ENCODE measurements around the gene CTNNBL1. TPM values are rescaled to one million over a fixed set of nuclear protein-coding genes. Genes with fewer than 3 reads are reported as not detected.

The CTNNBL1 gene
- total RNA-seq, 1 donor from 2014 or later = 67.0 TPM

- H3K4me2 ChIP-seq (ENCODE audit: low read length) = no peak overlapping the region
- DNase-seq (ENCODE audit: low read depth) (no peak), FAIRE-seq (no peak)
- Mint-ChIP-seq H3K4me3 (ENCODE audit: unreplicated experiment) (no peak overlapping the region), H3K36me3 (ENCODE audit: low read depth, unreplicated experiment) (peaks cover 5% of the 10 kb centered on the region), H3K27me3 (ENCODE audit: low read depth, unreplicated experiment) (no peaks in the 10 kb centered on the region), H3K4me1 (ENCODE audit: low read depth, unreplicated experiment) (peaks cover 17% of the 10 kb centered on the region), H3K27ac (ENCODE audit: unreplicated experiment) (no peak overlapping the region), H3K9me3 (ENCODE audit: unreplicated experiment) (no peaks in the 10 kb centered on the region)
- H3K27me3 ChIP-seq (ENCODE audit: insufficient read depth, low read length) = no peaks in the 10 kb centered on the region
- no peak overlapping the region for H3K9ac ChIP-seq (ENCODE audit: low read length)
- H3K27ac ChIP-seq (ENCODE audit: low read depth, low read length) = no peak overlapping the region
- peaks cover 2% of the 10 kb centered on the region for H3K36me3 ChIP-seq (ENCODE audit: insufficient read depth, low read length)
- no peaks in the 10 kb centered on the region for H4K20me1 ChIP-seq (ENCODE audit: insufficient read depth, low read length)
- no peak overlapping the region for H3K4me3 ChIP-seq (ENCODE audit: insufficient read depth, low read depth, low read length)
- no peaks in the 10 kb centered on the region for H3K9me3 ChIP-seq (ENCODE audit: insufficient read depth, low read depth, low read length)
- TF ChIP-seq, protein P1, sequence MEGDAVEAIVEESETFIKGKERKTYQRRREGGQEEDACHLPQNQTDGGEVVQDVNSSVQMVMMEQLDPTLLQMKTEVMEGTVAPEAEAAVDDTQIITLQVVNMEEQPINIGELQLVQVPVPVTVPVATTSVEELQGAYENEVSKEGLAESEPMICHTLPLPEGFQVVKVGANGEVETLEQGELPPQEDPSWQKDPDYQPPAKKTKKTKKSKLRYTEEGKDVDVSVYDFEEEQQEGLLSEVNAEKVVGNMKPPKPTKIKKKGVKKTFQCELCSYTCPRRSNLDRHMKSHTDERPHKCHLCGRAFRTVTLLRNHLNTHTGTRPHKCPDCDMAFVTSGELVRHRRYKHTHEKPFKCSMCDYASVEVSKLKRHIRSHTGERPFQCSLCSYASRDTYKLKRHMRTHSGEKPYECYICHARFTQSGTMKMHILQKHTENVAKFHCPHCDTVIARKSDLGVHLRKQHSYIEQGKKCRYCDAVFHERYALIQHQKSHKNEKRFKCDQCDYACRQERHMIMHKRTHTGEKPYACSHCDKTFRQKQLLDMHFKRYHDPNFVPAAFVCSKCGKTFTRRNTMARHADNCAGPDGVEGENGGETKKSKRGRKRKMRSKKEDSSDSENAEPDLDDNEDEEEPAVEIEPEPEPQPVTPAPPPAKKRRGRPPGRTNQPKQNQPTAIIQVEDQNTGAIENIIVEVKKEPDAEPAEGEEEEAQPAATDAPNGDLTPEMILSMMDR (IDR thresholded peaks at IDR 0.05; ENCODE audit: insufficient read depth, low read depth, low read length) = no peak
- no peak for TF ChIP-seq EZH2 (IDR thresholded peaks at IDR 0.05; ENCODE audit: insufficient read depth, low read length)
- H3K4me1 ChIP-seq (ENCODE audit: insufficient read depth, low read length) = no peaks in the 10 kb centered on the region
- H2AFZ ChIP-seq (ENCODE audit: low read depth, low read length) = no peak overlapping the region
- H3K79me2 ChIP-seq (ENCODE audit: insufficient read depth, low read length) = no peaks in the 10 kb centered on the region
Measured at GRCh38 chr20:37775200-37775599, 81.4 kb downstream of the CTNNBL1 start.

DNA sequence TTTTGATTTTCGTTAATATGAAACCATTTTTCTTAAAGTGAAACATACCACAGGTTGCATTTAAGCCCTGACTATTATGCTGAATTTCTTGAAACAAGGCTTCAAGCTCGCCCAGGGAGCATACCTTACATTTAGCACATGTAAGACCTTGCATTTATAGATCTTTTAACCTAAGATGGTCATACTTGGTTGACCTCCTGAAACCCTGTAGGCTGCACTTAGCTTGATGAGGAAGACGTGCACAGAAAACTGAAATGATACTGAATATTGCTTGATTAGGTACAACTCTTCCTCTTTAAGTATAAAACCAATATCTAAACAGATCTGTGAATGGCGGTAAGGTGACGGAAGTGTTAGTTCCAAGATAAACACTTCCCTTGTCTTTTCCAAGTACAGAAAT is 82.2 kb downstream of the CTNNBL1 start:
- TF ChIP-seq, protein P1 (IDR thresholded peaks at IDR 0.05; ENCODE audit: insufficient read depth, low read depth, low read length) = no peak
- TF ChIP-seq EZH2 (IDR thresholded peaks at IDR 0.05; ENCODE audit: insufficient read depth, low read length) = no peak
- peaks cover 2% of the 10 kb centered on the region for H3K36me3 ChIP-seq (ENCODE audit: insufficient read depth, low read length)
- no peak overlapping the region for H3K9ac ChIP-seq (ENCODE audit: low read length)
- Mint-ChIP-seq H3K27me3 (ENCODE audit: low read depth, unreplicated experiment) (no peaks in the 10 kb centered on the region), H3K4me3 (ENCODE audit: unreplicated experiment) (no peak overlapping the region), H3K36me3 (ENCODE audit: low read depth, unreplicated experiment) (peaks cover 5% of the 10 kb centered on the region), H3K27ac (ENCODE audit: unreplicated experiment) (no peak overlapping the region), H3K9me3 (ENCODE audit: unreplicated experiment) (no peaks in the 10 kb centered on the region), H3K4me1 (ENCODE audit: low read depth, unreplicated experiment) (peaks cover 17% of the 10 kb centered on the region)
- no peak for DNase-seq (ENCODE audit: low read depth)
- H3K4me2 ChIP-seq (ENCODE audit: low read length) = no peak overlapping the region
- H3K4me1 ChIP-seq (ENCODE audit: insufficient read depth, low read length) = no peaks in the 10 kb centered on the region
- no peaks in the 10 kb centered on the region for H3K27me3 ChIP-seq (ENCODE audit: insufficient read depth, low read length)
- no peak overlapping the region for H3K4me3 ChIP-seq (ENCODE audit: insufficient read depth, low read depth, low read length)
- no peaks in the 10 kb centered on the region for H3K79me2 ChIP-seq (ENCODE audit: insufficient read depth, low read length)
- H2AFZ ChIP-seq (ENCODE audit: low read depth, low read length) = no peak overlapping the region
- H4K20me1 ChIP-seq (ENCODE audit: insufficient read depth, low read length) = no peaks in the 10 kb centered on the region
- no peak for FAIRE-seq
- no peaks in the 10 kb centered on the region for H3K9me3 ChIP-seq (ENCODE audit: insufficient read depth, low read depth, low read length)
- H3K27ac ChIP-seq (ENCODE audit: low read depth, low read length) = no peak overlapping the region

DNA sequence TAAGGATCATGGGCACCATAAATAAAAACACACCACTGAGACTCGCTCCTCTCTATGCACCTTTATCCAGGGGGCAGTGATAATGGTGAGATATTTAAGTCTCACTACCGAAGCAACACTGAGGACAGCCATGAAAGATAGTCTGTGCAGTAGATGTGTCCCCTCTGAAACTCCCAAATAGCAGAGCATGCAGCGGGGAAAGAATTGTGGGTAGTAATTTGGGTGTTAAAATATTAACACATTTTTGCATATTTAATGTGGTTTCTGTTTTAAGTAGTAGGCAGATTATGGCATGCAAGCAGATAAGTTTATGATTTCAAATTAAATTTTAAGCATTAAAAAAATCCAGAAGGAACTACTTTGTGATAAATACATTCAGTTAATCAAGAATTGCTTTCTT is 82.7 kb downstream of the CTNNBL1 start:
- TF ChIP-seq, protein P1 (IDR thresholded peaks at IDR 0.05; ENCODE audit: insufficient read depth, low read depth, low read length) = no peak
- no peak for TF ChIP-seq EZH2 (IDR thresholded peaks at IDR 0.05; ENCODE audit: insufficient read depth, low read length)
- H3K36me3 ChIP-seq (ENCODE audit: insufficient read depth, low read length) = peaks cover 2% of the 10 kb centered on the region
- no peaks in the 10 kb centered on the region for H3K27me3 ChIP-seq (ENCODE audit: insufficient read depth, low read length)
- H4K20me1 ChIP-seq (ENCODE audit: insufficient read depth, low read length) = no peaks in the 10 kb centered on the region
- no peaks in the 10 kb centered on the region for H3K9me3 ChIP-seq (ENCODE audit: insufficient read depth, low read depth, low read length)
- FAIRE-seq (no peak), DNase-seq (ENCODE audit: low read depth) (no peak)
- H3K4me3 Mint-ChIP-seq (ENCODE audit: unreplicated experiment) = no peak overlapping the region
- no peak overlapping the region for H3K9ac ChIP-seq (ENCODE audit: low read length)
- H3K4me1 ChIP-seq (ENCODE audit: insufficient read depth, low read length) = no peaks in the 10 kb centered on the region
- peaks cover 5% of the 10 kb centered on the region for H3K36me3 Mint-ChIP-seq (ENCODE audit: low read depth, unreplicated experiment)
- H3K4me2 ChIP-seq (ENCODE audit: low read length) = no peak overlapping the region
- H3K79me2 ChIP-seq (ENCODE audit: insufficient read depth, low read length) = no peaks in the 10 kb centered on the region
- no peak overlapping the region for H3K27ac ChIP-seq (ENCODE audit: low read depth, low read length)
- H3K27ac Mint-ChIP-seq (ENCODE audit: unreplicated experiment) = no peak overlapping the region
- peaks cover 18% of the 10 kb centered on the region for H3K4me1 Mint-ChIP-seq (ENCODE audit: low read depth, unreplicated experiment)
- no peaks in the 10 kb centered on the region for H3K9me3 Mint-ChIP-seq (ENCODE audit: unreplicated experiment)
- no peaks in the 10 kb centered on the region for H3K27me3 Mint-ChIP-seq (ENCODE audit: low read depth, unreplicated experiment)
- H3K4me3 ChIP-seq (ENCODE audit: insufficient read depth, low read depth, low read length) = no peak overlapping the region
- no peak overlapping the region for H2AFZ ChIP-seq (ENCODE audit: low read depth, low read length)
